HCT116 (cell line): ENCODE results near the gene PITPNM1. TPM values are rescaled to one million over a fixed set of nuclear protein-coding genes. Genes with fewer than 3 reads are reported as not detected.

Experiments
- ATAC-seq: fragments of 200-7000 bp; cut with Tn5 transposase; 2 replicates; pipeline ENCODE4 v1.9.1; 2020; ENCODE audit warnings: mild to moderate bottlenecking, moderate library complexity
- BruUV-seq: library from RNA; stranded (reverse); fragments of 400-500 nt; replicated peaks from 2 replicates; lab custom pipeline; 2021; lab: Mats Ljungman, UMichigan
- CTCF ChIA-PET: fragments of 300-600 bp; sonication (Branson Sonifier 250); formaldehyde crosslinking; loops from one replicate; lab custom pipeline; 2021; ENCODE audit warnings: antibody characterized with exemption; lab: Charles Lee
- POLR2A ChIA-PET: fragments of 300-600, 350-600 bp; sonication (Branson Sonifier 250); formaldehyde crosslinking; loops from one replicate; lab custom pipeline; 2021; ENCODE audit warnings: antibody characterized with exemption; lab: Charles Lee
- RAD21 ChIA-PET, 2 experiments: fragments of 300-600 bp; sonication (Branson Sonifier 250); formaldehyde crosslinking; loops; one replicate each; lab custom pipeline; 2023; ENCODE audit warnings: low total read pairs in 2 of 2; ENCODE audit not compliant: uncharacterized antibody in 2 of 2, unreplicated experiment in 2 of 2, low non-redundant PET in 1 of 2; lab: Charles Lee
- DNase-seq: peaks from one replicate; pipeline ENCODE4 v3.0.0-alpha.2; 2010; ENCODE audit warnings: low read depth, low spot score
- H2AFZ ChIP-seq: fragments of 200-600 bp; shearing (Covaris generic), sonication (generic); 2 replicates; pipeline ENCODE4 v1.6.1; 2017; ENCODE audit warnings: low read depth, mixed run types, mixed read lengths, antibody characterized with exemption, low read length; ENCODE audit not compliant: poor library complexity, severe bottlenecking
- H3K27ac ChIP-seq: 2 replicates; pipeline ENCODE4 v1.5.1; 2012; ENCODE audit warnings: low read depth, low read length
- H3K27me3 ChIP-seq: fragments of 200-600 bp; sonication (generic); 2 replicates; pipeline ENCODE4 v1.6.1; 2016; ENCODE audit warnings: mixed run types, low read length, mixed read lengths; ENCODE audit not compliant: insufficient read depth
- H3K36me3 ChIP-seq, 2 experiments: fragments of 200-500 bp in 1 of 2; fragments of 200-600 bp in 1 of 2; sonication (Bioruptor generic) in 1 of 2; sonication (generic) in 1 of 2; 2 replicates each; pipeline versions ENCODE4 v1.5.1 to v1.6.1; 2014 to 2016; ENCODE audit warnings: low read length in 2 of 2, inconsistent platforms in 1 of 2, mixed read lengths in 1 of 2, mixed run types in 1 of 2; ENCODE audit not compliant: insufficient read depth in 2 of 2, control insufficient read depth in 1 of 2
- H3K4me1 ChIP-seq, 2 experiments: fragments of 200-600 bp in 1 of 2; sonication (generic) in 1 of 2; 2 replicates each; pipeline versions ENCODE4 v1.5.1 to v1.6.1; 2012 to 2017; ENCODE audit warnings: low read length in 2 of 2, inconsistent platforms in 1 of 2, mild to moderate bottlenecking in 1 of 2, mixed read lengths in 1 of 2, mixed run types in 1 of 2, moderate library complexity in 1 of 2; ENCODE audit not compliant: insufficient read depth in 2 of 2, control insufficient read depth in 1 of 2
- H3K4me2 ChIP-seq: fragments of 200-600 bp; sonication (generic); 2 replicates; pipeline ENCODE4 v1.6.1; 2017; ENCODE audit warnings: mixed run types, low read length, mixed read lengths
- H3K4me3 ChIP-seq, 2 experiments: fragments of 200-600 bp in 1 of 2; sonication (generic) in 1 of 2; replicated peaks in 1 of 2; 2 replicates each; pipeline ENCODE4 v1.5.1; 2011 to 2016; ENCODE audit warnings: low read length in 2 of 2, control low read depth in 1 of 2, low read depth in 1 of 2, mild to moderate bottlenecking in 1 of 2, mixed read lengths in 1 of 2, mixed run types in 1 of 2
- H3K79me2 ChIP-seq: fragments of 200-600 bp; sonication (generic); 2 replicates; pipeline ENCODE4 v1.6.1; 2017; ENCODE audit warnings: mild to moderate bottlenecking, mixed run types, low read length, moderate library complexity, mixed read lengths; ENCODE audit not compliant: insufficient read depth
- H3K9ac ChIP-seq: fragments of 200-600 bp; sonication (generic); 2 replicates; pipeline ENCODE4 v1.6.1; 2016; ENCODE audit warnings: low read length, mixed read lengths
- H3K9me2 ChIP-seq: fragments of 200-600 bp; sonication (generic), shearing (Covaris generic); 2 replicates; pipeline ENCODE4 v1.6.1; 2017; ENCODE audit warnings: mixed run types, mild to moderate bottlenecking, moderate library complexity; ENCODE audit not compliant: insufficient read depth
- H3K9me3 ChIP-seq, 2 experiments: fragments of 200-500 bp in 1 of 2; fragments of 200-600 bp in 1 of 2; sonication (Bioruptor generic) in 1 of 2; sonication (generic) in 1 of 2; 2 replicates each; pipeline ENCODE4 v1.6.1; 2014 to 2017; ENCODE audit warnings: low read length in 2 of 2, mixed read lengths in 2 of 2, inconsistent platforms in 1 of 2, low read depth in 1 of 2, mild to moderate bottlenecking in 1 of 2, mixed run types in 1 of 2, moderate library complexity in 1 of 2; ENCODE audit not compliant: control insufficient read depth in 1 of 2, insufficient read depth in 1 of 2
- H4K20me1 ChIP-seq: fragments of 200-600 bp; sonication (generic), shearing (Covaris generic); 2 replicates; pipeline ENCODE4 v1.6.1; 2017; ENCODE audit warnings: mixed run types, mild to moderate bottlenecking, moderate library complexity; ENCODE audit not compliant: insufficient read depth
- CBX3 ChIP-seq: IDR thresholded peaks from 2 replicates; pipeline ENCODE4 v1.6.1; 2012; ENCODE audit warnings: low read depth
- MAX ChIP-seq: IDR thresholded peaks from 2 replicates; pipeline ENCODE4 v1.6.1; 2012
- POLR2A ChIP-seq: IDR thresholded peaks from 2 replicates; pipeline ENCODE4 v1.7.0; 2011; ENCODE audit warnings: borderline replicate concordance; ENCODE audit not compliant: insufficient read depth, insufficient read length; ENCODE audit errors: extremely low read depth
- POLR2AphosphoS5 ChIP-seq: IDR thresholded peaks from 2 replicates; pipeline ENCODE4 v1.6.1; 2011; ENCODE audit warnings: mild to moderate bottlenecking, low read depth, low read length, moderate library complexity
- RAD21 ChIP-seq: IDR thresholded peaks from 2 replicates; pipeline ENCODE4 v1.6.1; 2012; ENCODE audit warnings: low read depth, mild to moderate bottlenecking
- REST ChIP-seq: IDR thresholded peaks from 2 replicates; pipeline ENCODE4 v1.6.1; 2012; ENCODE audit warnings: low read depth
- SP1 ChIP-seq: IDR thresholded peaks from 2 replicates; pipeline ENCODE4 v1.6.1; 2012; ENCODE audit warnings: low read depth
- SRF ChIP-seq: IDR thresholded peaks from 2 replicates; pipeline ENCODE4 v1.6.1; 2012; ENCODE audit warnings: low read depth
- TCF7L2 ChIP-seq: IDR thresholded peaks from 2 replicates; pipeline ENCODE4 v1.7.0; 2011; ENCODE audit warnings: borderline replicate concordance, inconsistent platforms; ENCODE audit not compliant: insufficient read depth, insufficient read length; ENCODE audit errors: extremely low read depth
- ZBTB33 ChIP-seq: IDR thresholded peaks from 2 replicates; pipeline ENCODE4 v1.6.1; 2011; ENCODE audit warnings: mild to moderate bottlenecking, low read length, moderate library complexity; ENCODE audit not compliant: insufficient replicate concordance; ENCODE audit errors: extremely low read depth
- ZFX ChIP-seq: fragments of 450-650 bp; IDR thresholded peaks from 2 replicates; pipeline ENCODE4 v1.6.1; 2017
- ZNF274 ChIP-seq: fragments of 200-500 bp; sonication (Bioruptor generic); IDR thresholded peaks from 2 replicates; pipeline ENCODE4 v1.6.1; 2014; ENCODE audit warnings: mild to moderate bottlenecking, low read depth, low read length, inconsistent platforms
- intact Hi-C: fragments of 100-400 bp; cut with micrococcal nuclease; formaldehyde crosslinking; loops from 2 replicates; pipeline ENCODE4 v1.10.0; 2022
- total RNA-seq: library from RNA; stranded (reverse); gene quantifications from one replicate; pipeline ENCODE4 v1.2.1, GENCODE V29; 2021; ENCODE audit not compliant: unreplicated experiment

Gene PITPNM1
- total RNA-seq, 1 experiment from 2014 or later = 79.5 TPM

GRCh38 chr11:67507864-67508485 lies 2.8 kb upstream of the PITPNM1 start, which contains the start of gene CDK2AP2:
TSS of gene CDK2AP2 (minus strand) at chr11:67508162. CDS start at chr11:67508082, 80 bp downstream.
- ChIA-PET RAD21 (no interaction called here), CTCF (no interaction called here), POLR2A (no interaction called here)
- DNase-seq (peak; percentile 99), ATAC-seq (peak; percentile 79)
- Histone ChIP-seq H2AFZ (peak within 1 kb of the TSS; percentile 22), H3K9me2 (no peaks in the 10 kb centered on the region), H3K36me3 (no peaks in the 10 kb centered on the region), H3K9ac (peak within 1 kb of the TSS; percentile 95), H4K20me1 (no peaks in the 10 kb centered on the region), H3K4me1 (peaks cover 31 to 43% of the 10 kb centered on the region in 2 experiments), H3K9me3 (no peaks in the 10 kb centered on the region), H3K27me3 (no peaks in the 10 kb centered on the region), H3K4me2 (peak within 1 kb of the TSS; percentile 88), H3K79me2 (peaks cover 26% of the 10 kb centered on the region), H3K27ac (peak within 1 kb of the TSS; percentile 93), H3K4me3 (peak within 1 kb of the TSS; percentile 72 to 85)
- TF ChIP-seq POLR2AphosphoS5 (peak; percentile 89), ZFX (peak; percentile 49; the same call in 1 of the 2 replicates), TCF7L2 (no peak), POLR2A (peak; percentile 26)
- intact Hi-C loops = loop anchor here (1.0 to 5.0 kb wide), 3 partner anchors 81 to 157 kb away; partner anchors contain the start of genes PPP1CA and RPS6KB2
- BruUV-seq = no TSS peak

- peak overlapping the region; percentile 72 to 85 for H3K4me3 ChIP-seq
- TSS peak; percentile 76 for BruUV-seq
- H3K9me2 ChIP-seq = no peaks in the 10 kb centered on the region
- no peaks in the 10 kb centered on the region for H3K36me3 ChIP-seq
- ChIA-PET POLR2A (no interaction called here), RAD21 (no interaction called here), CTCF (no interaction called here)
- DNase-seq = no peak
- H3K27ac ChIP-seq = peak overlapping the region; percentile 93
- ATAC-seq = no peak
- H3K4me2 ChIP-seq = peak overlapping the region; percentile 88
- peaks cover 31 to 43% of the 10 kb centered on the region in 2 experiments for H3K4me1 ChIP-seq
- H4K20me1 ChIP-seq = no peaks in the 10 kb centered on the region
- H2AFZ ChIP-seq = no peak overlapping the region
- H3K9me3 ChIP-seq = no peaks in the 10 kb centered on the region
- H3K27me3 ChIP-seq = no peaks in the 10 kb centered on the region
- peaks cover 29% of the 10 kb centered on the region for H3K79me2 ChIP-seq
- intact Hi-C loops = loop anchor here (1.0 to 5.0 kb wide), 3 partner anchors 80 to 157 kb away; partner anchors contain the start of genes PPP1CA and RPS6KB2
- peak overlapping the region; percentile 95 for H3K9ac ChIP-seq
- TF ChIP-seq ZBTB33 (no peak), CBX3 (no peak), POLR2AphosphoS5 (no peak), REST (no peak), MAX (no peak), ZNF274 (no peak), SP1 (no peak), RAD21 (no peak), SRF (no peak), ZFX (no peak), TCF7L2 (no peak)
These were observed 2.2 kb upstream of the PITPNM1 start for GRCh38 chr11:67507242-67507863.
